Naive B cell (primary cell): ENCODE results near the gene INPP5B. TPM values are rescaled to one million over a fixed set of nuclear protein-coding genes. Genes with fewer than 3 reads are reported as not detected.
"Not testable (repeated sequence)": the region's sequence is repeated elsewhere in the genome, so short reads cannot be mapped to it uniquely, and the experiment has no call there.

Experiments used
- ATAC-seq, 2 donors: fragments of 150-1000 bp; cut with Tn5 transposase; 2 replicates each; pipeline ENCODE4 v1.10.0; 2021; ENCODE audit warnings: low read depth in 2 of 2, mild to moderate bottlenecking in 2 of 2, moderate library complexity in 2 of 2
- DNase-seq: peaks from one replicate; pipeline ENCODE4 v3.0.0; 2022
- H3K27ac Mint-ChIP-seq, 6 donors: one replicate each; pipeline ENCODE4 v1.8.0; 2020 to 2022; ENCODE audit warnings: mild to moderate bottlenecking in 6 of 6, mixed read lengths in 6 of 6, moderate library complexity in 5 of 6, inconsistent platforms in 2 of 6
- H3K27me3 Mint-ChIP-seq, 3 donors: one replicate each; pipeline ENCODE4 v1.8.0; 2021 to 2022; ENCODE audit warnings: mixed read lengths in 3 of 3, mild to moderate bottlenecking in 1 of 3
- H3K36me3 Mint-ChIP-seq, 2 donors: one replicate each; pipeline ENCODE4 v1.8.0; 2020 to 2022; ENCODE audit warnings: mixed read lengths in 2 of 2, inconsistent platforms in 1 of 2, mild to moderate bottlenecking in 1 of 2
- H3K4me1 Mint-ChIP-seq, 3 donors: one replicate each; pipeline ENCODE4 v1.8.0; 2020 to 2022; ENCODE audit warnings: mixed read lengths in 3 of 3, inconsistent platforms in 1 of 3, mild to moderate bottlenecking in 1 of 3, moderate library complexity in 1 of 3
- H3K4me3 Mint-ChIP-seq, 8 donors: one replicate each; pipeline ENCODE4 v1.8.0; 2020 to 2022; ENCODE audit warnings: mild to moderate bottlenecking in 8 of 8, mixed read lengths in 8 of 8, moderate library complexity in 8 of 8, inconsistent platforms in 2 of 8
- H3K9me3 Mint-ChIP-seq, 7 donors: one replicate each; pipeline ENCODE4 v1.8.0; 2020 to 2022; ENCODE audit warnings: mixed read lengths in 7 of 7, mild to moderate bottlenecking in 5 of 7, inconsistent platforms in 2 of 7, moderate library complexity in 1 of 7
- polyA plus RNA-seq, 6 donors: library from polyadenylated mRNA; unstranded; fragments of 300-500 nt; fragmentation: Illumina TruSeq; gene quantifications; one replicate each; pipeline ENCODE4 v1.2.3, GENCODE V29; 2021; ENCODE audit warnings: low read depth in 6 of 6

INPP5B gene
- polyA plus RNA-seq, 6 donors from 2014 or later = 15.7 to 25.5 (median 22.3) TPM

GRCh38 chr1:37944086-37944763 is 2.6 kb downstream of the INPP5B start:
- H3K9me3 Mint-ChIP-seq = no peaks in the 10 kb centered on the region
- peaks cover 15 to 26% (median 17%) of the 10 kb centered on the region in 3 donors for H3K4me1 Mint-ChIP-seq
- no peak overlapping the region for H3K27ac Mint-ChIP-seq
- no peak for ATAC-seq
- no peaks in the 10 kb centered on the region for H3K36me3 Mint-ChIP-seq
- no peak for DNase-seq
- no peak overlapping the region for H3K4me3 Mint-ChIP-seq
- H3K27me3 Mint-ChIP-seq = no peaks in the 10 kb centered on the region

GRCh38 chr1:37940299-37940947 is 6.4 kb downstream of the INPP5B start:
- Mint-ChIP-seq H3K4me1 (peaks cover 0 to 3% (median 0%) of the 10 kb centered on the region in 3 donors), H3K27me3 (no peaks in the 10 kb centered on the region), H3K9me3 (no peaks in the 10 kb centered on the region), H3K27ac (no peak overlapping the region), H3K4me3 (no peak overlapping the region), H3K36me3 (peaks cover 0 to 2% of the 10 kb centered on the region in 2 donors)
- no peak for ATAC-seq
- no peak for DNase-seq

GRCh38 chr1:37936760-37937159 is 10.1 kb downstream of the INPP5B start:
- not testable (repeated sequence) for H3K4me1 Mint-ChIP-seq, DNase-seq, H3K36me3 Mint-ChIP-seq, ATAC-seq, H3K4me3 Mint-ChIP-seq, H3K27ac Mint-ChIP-seq, H3K27me3 Mint-ChIP-seq, H3K9me3 Mint-ChIP-seq

- ATAC-seq (no peak), DNase-seq (no peak)
- Mint-ChIP-seq H3K9me3 (no peaks in the 10 kb centered on the region), H3K4me1 (peaks cover 26 to 42% (median 28%) of the 10 kb centered on the region in 3 donors), H3K36me3 (peaks cover 0 to 4% of the 10 kb centered on the region in 2 donors), H3K27me3 (no peaks in the 10 kb centered on the region), H3K4me3 (peak overlapping the region; percentile 80 to 98 (median 96)), H3K27ac (peak overlapping the region in 1 of 6 donors; percentile 95)
These were observed 14.1 kb downstream of the INPP5B start for GRCh38 chr1:37932759-37933158.

- Mint-ChIP-seq H3K27ac (peak overlapping the region; percentile 72 to 97 (median 86)), H3K9me3 (no peaks in the 10 kb centered on the region), H3K4me1 (peaks cover 32 to 53% (median 36%) of the 10 kb centered on the region in 3 donors), H3K36me3 (peaks cover 0 to 4% of the 10 kb centered on the region in 2 donors), H3K27me3 (no peaks in the 10 kb centered on the region), H3K4me3 (peak overlapping the region; percentile 89 to 99 (median 97))
- DNase-seq = peak; percentile 98
- ATAC-seq = peak; percentile 98 to 99
These were observed 15.3 kb downstream of the INPP5B start for GRCh38 chr1:37931361-37932158.

- Mint-ChIP-seq H3K4me3 (peak overlapping the region; percentile 89 to 99 (median 97)), H3K27ac (peak overlapping the region in 5 of 6 donors; percentile 26 to 95 (median 75)), H3K36me3 (peaks cover 0 to 4% of the 10 kb centered on the region in 2 donors), H3K9me3 (no peaks in the 10 kb centered on the region), H3K27me3 (no peaks in the 10 kb centered on the region), H3K4me1 (peaks cover 30 to 58% (median 41%) of the 10 kb centered on the region in 3 donors)
- DNase-seq (no peak), ATAC-seq (no peak)
These were observed 15.8 kb downstream of the INPP5B start for GRCh38 chr1:37931102-37931360.

- Mint-ChIP-seq H3K27ac (peak overlapping the region in 4 of 6 donors; percentile 26 to 78 (median 75)), H3K27me3 (no peaks in the 10 kb centered on the region), H3K36me3 (peaks cover 0 to 2% of the 10 kb centered on the region in 2 donors), H3K9me3 (no peaks in the 10 kb centered on the region), H3K4me3 (peak overlapping the region; percentile 89 to 99 (median 97)), H3K4me1 (peaks cover 35 to 63% (median 47%) of the 10 kb centered on the region in 3 donors)
- ATAC-seq (no peak), DNase-seq (no peak)
These were observed 16.4 kb downstream of the INPP5B start for GRCh38 chr1:37930246-37931101.

- no peaks in the 10 kb centered on the region for H3K36me3 Mint-ChIP-seq
- DNase-seq (no peak), ATAC-seq (no peak)
- peaks cover 41 to 74% (median 55%) of the 10 kb centered on the region in 3 donors for H3K4me1 Mint-ChIP-seq
- peak overlapping the region; percentile 53 to 96 (median 78) for H3K27ac Mint-ChIP-seq
- H3K27me3 Mint-ChIP-seq = no peaks in the 10 kb centered on the region
- H3K4me3 Mint-ChIP-seq = peak overlapping the region; percentile 65 to 86 (median 73)
- no peaks in the 10 kb centered on the region for H3K9me3 Mint-ChIP-seq
These were observed 20.6 kb downstream of the INPP5B start for GRCh38 chr1:37926038-37926924.

GRCh38 chr1:37925316-37925715 is 21.5 kb downstream of the INPP5B start:
- ATAC-seq (no peak), DNase-seq (no peak)
- Mint-ChIP-seq H3K36me3 (no peaks in the 10 kb centered on the region), H3K4me3 (peak overlapping the region; percentile 65 to 86 (median 73)), H3K27me3 (no peaks in the 10 kb centered on the region), H3K27ac (peak overlapping the region; percentile 53 to 96 (median 75)), H3K4me1 (peaks cover 32 to 72% (median 51%) of the 10 kb centered on the region in 3 donors), H3K9me3 (no peaks in the 10 kb centered on the region)

GRCh38 chr1:37923551-37923889 is 23.3 kb downstream of the INPP5B start:
- no peak for DNase-seq
- Mint-ChIP-seq H3K36me3 (no peaks in the 10 kb centered on the region), H3K9me3 (no peaks in the 10 kb centered on the region), H3K27me3 (no peaks in the 10 kb centered on the region), H3K4me3 (peak overlapping the region; percentile 3 to 69 (median 44)), H3K27ac (peak overlapping the region in 5 of 6 donors; percentile 2 to 84 (median 58)), H3K4me1 (peaks cover 37 to 72% (median 64%) of the 10 kb centered on the region in 3 donors)
- no peak for ATAC-seq

GRCh38 chr1:37922767-37923550 is 23.9 kb downstream of the INPP5B start:
- Mint-ChIP-seq H3K4me1 (peaks cover 40 to 72% (median 64%) of the 10 kb centered on the region in 3 donors), H3K36me3 (no peaks in the 10 kb centered on the region), H3K27me3 (no peaks in the 10 kb centered on the region), H3K4me3 (peak overlapping the region; percentile 26 to 69 (median 46)), H3K27ac (peak overlapping the region in 5 of 6 donors; percentile 2 to 84 (median 48)), H3K9me3 (no peaks in the 10 kb centered on the region)
- DNase-seq = peak; percentile 83
- peak; percentile 97 for ATAC-seq
